HepG2 (cell line): ENCODE measurements around the gene MAP2K3. TPM values are rescaled to one million over a fixed set of nuclear protein-coding genes. Genes with fewer than 3 reads are reported as not detected.
A peak's percentile ranks its signal among the peaks of the same experiment; 100 is the strongest.

Source experiments
- ATAC-seq: fragments of 200-7000 bp; cut with Tn5 transposase; 3 replicates; pipeline ENCODE4 v1.9.1; 2020; ENCODE audit warnings: mild to moderate bottlenecking, moderate library complexity
- BruUV-seq: library from RNA; stranded (reverse); fragments of 400-500 nt; replicated peaks from 2 replicates; lab custom pipeline; 2021; lab: Mats Ljungman, UMichigan
- CTCF ChIA-PET: fragments of 300-600 bp; formaldehyde crosslinking; extraction: SDS; loops from one replicate; lab custom pipeline; 2021; ENCODE audit warnings: low total read pairs, inconsistent platforms, low intra/inter-chr PET ratio; lab: Yijun Ruan, JAX
- POLR2A ChIA-PET: fragments of 350-600 bp; sonication (Branson Sonifier 250); formaldehyde crosslinking; loops from one replicate; lab custom pipeline; 2020; ENCODE audit warnings: antibody characterized with exemption, inconsistent platforms; lab: Yijun Ruan, JAX
- DNase-seq: peaks from one replicate; pipeline ENCODE4 v3.0.0-alpha.2; 2015; ENCODE audit warnings: low spot score
- FAIRE-seq: peaks from 3 replicates; lab custom pipeline; 2011; peaks lifted over from hg19 to GRCh38; lab: Jason Lieb, UNC
- H2AFZ ChIP-seq: one replicate; pipeline ENCODE4 v1.6.1; 2011; ENCODE audit warnings: low read length, inconsistent platforms
- H3K27ac ChIP-seq: fragments of 300-600 bp; 3 replicates; pipeline ENCODE4 v1.8.0; 2011; ENCODE audit warnings: mixed run types, mild to moderate bottlenecking, mixed read lengths, low read length, inconsistent platforms; ENCODE audit not compliant: insufficient read depth; ENCODE audit errors: extremely low read length
- H3K27me3 ChIP-seq, 2 experiments: fragments of 200-600 bp in 1 of 2; 2 replicates in 1 of 2; 3 replicates in 1 of 2; pipeline versions ENCODE4 v1.6.0 to v1.8.0; 2011; ENCODE audit warnings: low read length in 2 of 2, mild to moderate bottlenecking in 2 of 2, moderate library complexity in 2 of 2, inconsistent platforms in 1 of 2; ENCODE audit not compliant: insufficient read depth in 2 of 2, control insufficient read depth in 1 of 2
- H3K36me3 ChIP-seq, 2 experiments: fragments of 200-600 bp in 1 of 2; replicated peaks in 1 of 2; 2 replicates in 1 of 2; 3 replicates in 1 of 2; pipeline versions ENCODE4 v1.5.1 to v1.8.0; 2011; ENCODE audit warnings: low read length in 2 of 2, inconsistent platforms in 1 of 2; ENCODE audit not compliant: insufficient read depth in 2 of 2, control insufficient read depth in 1 of 2
- H3K4me1 ChIP-seq: 2 replicates; pipeline ENCODE4 v1.5.1; 2012; ENCODE audit warnings: low read length, inconsistent platforms; ENCODE audit not compliant: insufficient read depth
- H3K4me2 ChIP-seq: 2 replicates; pipeline ENCODE4 v1.6.0; 2011; ENCODE audit warnings: low read depth, low read length, inconsistent platforms
- H3K4me3 ChIP-seq, 3 experiments: fragments of 200-600 bp in 1 of 3; sonication (generic), shearing (Covaris generic) in 1 of 3; replicated peaks in 1 of 3; 2 replicates each; pipeline ENCODE4 v1.5.1; 2011 to 2016; ENCODE audit warnings: low read length in 3 of 3, inconsistent platforms in 2 of 3, low read depth in 2 of 3, mild to moderate bottlenecking in 2 of 3, control low read depth in 1 of 3, mixed read lengths in 1 of 3; ENCODE audit not compliant: insufficient read depth in 1 of 3
- H3K79me2 ChIP-seq: one replicate; pipeline ENCODE4 v1.6.1; 2011; ENCODE audit warnings: low read length, inconsistent platforms; ENCODE audit not compliant: insufficient read depth
- H3K9ac ChIP-seq: 2 replicates; pipeline ENCODE4 v1.6.0; 2011; ENCODE audit warnings: mild to moderate bottlenecking, low read depth, low read length, inconsistent platforms; ENCODE audit not compliant: insufficient read depth
- H3K9me3 ChIP-seq: 2 replicates; pipeline ENCODE4 v1.5.1; 2012; ENCODE audit warnings: mild to moderate bottlenecking, low read length
- H4K20me1 ChIP-seq: 2 replicates; pipeline ENCODE4 v1.6.0; 2011; ENCODE audit warnings: inconsistent platforms, mild to moderate bottlenecking, low read length, moderate library complexity; ENCODE audit not compliant: insufficient read depth
- AGO2 ChIP-seq: fragments of 200-400 bp; formaldehyde crosslinking; optimal IDR thresholded peaks from 2 replicates; pipeline ENCODE3; 2017; ENCODE audit warnings: mild to moderate bottlenecking, low read depth, low read length, moderate library complexity
- ARID2 ChIP-seq: sonication (generic); formaldehyde crosslinking; IDR thresholded peaks from 2 replicates; pipeline ENCODE4 v1.8.1; 2022; ENCODE audit warnings: mild to moderate bottlenecking, missing genetic modification reagents, borderline replicate concordance
- BORCS8-MEF2B ChIP-seq: sonication (generic); formaldehyde crosslinking; IDR thresholded peaks from 2 replicates; pipeline ENCODE4 v1.8.0; 2022; ENCODE audit warnings: mild to moderate bottlenecking, missing genetic modification reagents
- CCDC6 ChIP-seq: sonication (generic); formaldehyde crosslinking; IDR thresholded peaks from 2 replicates; pipeline ENCODE4 v1.8.1; 2022; ENCODE audit warnings: mild to moderate bottlenecking, missing genetic modification reagents, moderate library complexity
- GABPB1 ChIP-seq: IDR thresholded peaks from 2 replicates; pipeline ENCODE4 v1.6.1; 2016; ENCODE audit warnings: mild to moderate bottlenecking, missing genetic modification reagents, moderate library complexity, missing compliant biosample characterization
- HOXA5 ChIP-seq: sonication (generic); formaldehyde crosslinking; IDR thresholded peaks from 2 replicates; pipeline ENCODE4 v1.4.0; 2020; ENCODE audit warnings: missing genetic modification reagents
- KDM5A ChIP-seq: fragments of 200-600 bp; sonication (generic); IDR thresholded peaks from 2 replicates; pipeline ENCODE4 v1.7.0; 2018; ENCODE audit warnings: antibody characterized with exemption, mild to moderate bottlenecking, low read length, borderline replicate concordance
- RBM22 ChIP-seq: fragments of 200-400 bp; formaldehyde crosslinking; optimal IDR thresholded peaks from 2 replicates; pipeline ENCODE3; 2017; ENCODE audit warnings: mild to moderate bottlenecking, low read length, moderate library complexity
- TRIM22 ChIP-seq: fragments of 450-650 bp; IDR thresholded peaks from 2 replicates; pipeline ENCODE4 v1.6.1; 2017
- ZFP37 ChIP-seq: sonication (generic); formaldehyde crosslinking; IDR thresholded peaks from 2 replicates; pipeline ENCODE4 v1.4.0; 2020; ENCODE audit warnings: missing genetic modification reagents, borderline replicate concordance
- ZFP91 ChIP-seq: sonication (generic); formaldehyde crosslinking; IDR thresholded peaks from 2 replicates; pipeline ENCODE4 v1.9.0; 2022; ENCODE audit warnings: missing genetic modification reagents, mild to moderate bottlenecking, borderline replicate concordance
- ZNF337 ChIP-seq: sonication (generic); formaldehyde crosslinking; IDR thresholded peaks from 2 replicates; pipeline ENCODE4 v1.5.1; 2020; ENCODE audit warnings: missing genetic modification reagents, low read depth, mild to moderate bottlenecking, borderline replicate concordance
- ZNF567 ChIP-seq: sonication (generic); formaldehyde crosslinking; IDR thresholded peaks from 2 replicates; pipeline ENCODE4 v1.8.1; 2023; ENCODE audit warnings: mild to moderate bottlenecking, missing genetic modification reagents, borderline replicate concordance
- ZNF569 ChIP-seq: sonication (generic); formaldehyde crosslinking; IDR thresholded peaks from 2 replicates; pipeline ENCODE4 v1.5.0; 2020; ENCODE audit warnings: mild to moderate bottlenecking, missing genetic modification reagents, moderate library complexity, borderline replicate concordance
- ZNF891 ChIP-seq: sonication (generic); formaldehyde crosslinking; IDR thresholded peaks from 2 replicates; pipeline ENCODE4 v1.5.0; 2020; ENCODE audit warnings: mild to moderate bottlenecking, missing genetic modification reagents
- ZSCAN20 ChIP-seq: sonication (generic); formaldehyde crosslinking; IDR thresholded peaks from 2 replicates; pipeline ENCODE4 v1.4.0; 2020; ENCODE audit warnings: missing genetic modification reagents, mild to moderate bottlenecking, borderline replicate concordance
- WGBS: methylation state at CpG from one replicate; pipeline ENCODE4 v1.1.6; 2017; ENCODE audit warnings: low lambda C conversion rate; 5-methylcytosine and 5-hydroxymethylcytosine counted together
- in situ Hi-C: cut with HindIII; loops from 2 replicates; pipeline ENCODE4 v1.10.0; 2017; ENCODE audit warnings: low pct_unique_long_range_greater_than_20kb; ENCODE audit not compliant: extremely low pct_ligation_motif_present
- intact Hi-C: fragments of 100-400 bp; cut with micrococcal nuclease; formaldehyde crosslinking; loops from one replicate; pipeline ENCODE4 v1.10.0; 2022; ENCODE audit not compliant: unreplicated experiment
- polyA plus RNA-seq, 8 experiments: library from polyadenylated mRNA; depleted of rRNA in 3 of 8; stranded (reverse) in 7 of 8; unstranded in 1 of 8; fragments of >200 nt; fragmentation: Illumina TruSeq in 4 of 8; extraction: Trizol in 4 of 8; gene quantifications; 2 replicates each; pipeline versions ENCODE4 v1.2.1 to v1.2.3, GENCODE V29; 2011 to 2016; ENCODE audit warnings: low read depth in 4 of 8, missing spikeins in 1 of 8, mixed read lengths in 1 of 8; ENCODE audit not compliant: insufficient read depth in 1 of 8
- total RNA-seq, 5 experiments: library from RNA; depleted of rRNA; stranded (reverse); fragments of >200 nt; fragmentation: Illumina TruSeq; extraction: Trizol; gene quantifications; 2 replicates each; pipeline ENCODE4 v1.2.3, GENCODE V29; 2016; ENCODE audit warnings: low read depth in 1 of 5

Gene MAP2K3
- total and polyA plus RNA-seq, 2 of the 13 experiments (the other 11 are each of a cell fraction or from before 2014, with no cell fraction given) = 20.5 to 27.4 TPM

GRCh38 chr17:21302711-21303425 is 18.4 kb downstream of the MAP2K3 start:
- CTCF ChIA-PET = no interaction called here

GRCh38 chr17:21303441-21304065 is 19.0 kb downstream of the MAP2K3 start:
- Histone ChIP-seq H3K9ac (no peak overlapping the region), H3K4me1 (no peaks in the 10 kb centered on the region), H4K20me1 (0 out of 2 replicates have a peak, but pooled peaks cover 4% of the 10 kb centered on the region), H3K27me3 (no peaks in the 10 kb centered on the region; a peak in 1 of 5 replicates), H2AFZ (no peak overlapping the region), H3K79me2 (no peaks in the 10 kb centered on the region), H3K9me3 (no peaks in the 10 kb centered on the region), H3K4me2 (no peak overlapping the region), H3K4me3 (no peak overlapping the region), H3K27ac (no peak overlapping the region), H3K36me3 (peaks cover 27 to 56% of the 10 kb centered on the region in 2 experiments)
- ChIA-PET POLR2A (no interaction called here), CTCF (no interaction called here)
- FAIRE-seq (no peak), ATAC-seq (no peak), DNase-seq (no peak)
- BruUV-seq = no TSS peak
- intact Hi-C loops (no loop called here), in situ Hi-C loops (loop anchor here (25.0 kb wide), 1 partner anchor 459 kb away; no protein-coding TSS in a partner anchor)
- 66% methylated on average over 8 of the region's 8 CpGs for WGBS
- TF ChIP-seq HOXA5 (CRISPR knock-in tag) (no peak), ZNF337 (no peak), ZFP91 (no peak), CCDC6 (no peak), ZNF891 (CRISPR knock-in tag) (no peak), TRIM22 (no peak), ZFP37 (no peak), GABPB1 (CRISPR knock-in tag) (no peak), ARID2 (CRISPR knock-in tag) (no peak)

More at GRCh38 chr17:21302711-21303425, 18.4 kb downstream of the MAP2K3 start:
- POLR2A ChIA-PET = interaction anchor here (0.7 kb wide), 1 partner anchor 16 kb away, joined by 4 read pairs; no protein-coding TSS in a partner anchor
- no peak for TF ChIP-seq ZNF569 (CRISPR knock-in tag)
- no peak for TF ChIP-seq BORCS8-MEF2B (CRISPR knock-in tag)
- TF ChIP-seq KDM5A = no peak
- peak; percentile 39 for TF ChIP-seq AGO2
- no peak for TF ChIP-seq ZSCAN20 (CRISPR knock-in tag)
- TF ChIP-seq ZNF567 (CRISPR knock-in tag) = no peak
- peak; percentile 30 for TF ChIP-seq RBM22
- Histone ChIP-seq H2AFZ (no peak overlapping the region), H3K27me3 (no peaks in the 10 kb centered on the region; a peak in 1 of 5 replicates), H3K27ac (no peak overlapping the region), H3K4me1 (no peaks in the 10 kb centered on the region), H3K9ac (no peak overlapping the region), H3K4me2 (no peak overlapping the region), H4K20me1 (peaks cover 9% of the 10 kb centered on the region; the same call in 1 of the 2 replicates), H3K4me3 (no peak overlapping the region), H3K9me3 (no peaks in the 10 kb centered on the region), H3K36me3 (peaks cover 29 to 60% of the 10 kb centered on the region in 2 experiments), H3K79me2 (no peaks in the 10 kb centered on the region)
- in situ Hi-C loops = loop anchor here (25.0 kb wide), 1 partner anchor 459 kb away; no protein-coding TSS in a partner anchor
- 63% methylated on average over 21 of the region's 21 CpGs for WGBS
- FAIRE-seq (no peak), DNase-seq (no peak), ATAC-seq (no peak)
- no TSS peak for BruUV-seq
- intact Hi-C loops = no loop called here
